Loucy (cell line): ENCODE measurements around the gene C15orf39.

Experiments
- H2AFZ ChIP-seq: fragments of 200-600 bp; sonication (generic); 2 replicates; pipeline ENCODE4 v1.6.0; 2016; ENCODE audit warnings: antibody characterized with exemption, mild to moderate bottlenecking, low read length, moderate library complexity
- H3F3A ChIP-seq: fragments of 200-600 bp; 2 replicates; pipeline ENCODE4 v1.6.0; 2016; ENCODE audit warnings: antibody characterized with exemption, low read depth, mild to moderate bottlenecking
- H3K27me3 ChIP-seq: fragments of 200-600 bp; sonication (generic); 2 replicates; pipeline ENCODE4 v1.6.1; 2014; ENCODE audit warnings: low read length, mild to moderate bottlenecking; ENCODE audit not compliant: insufficient read depth, poor library complexity, severe bottlenecking
- H3K36me3 ChIP-seq: fragments of 200-600 bp; sonication (generic); 2 replicates; pipeline ENCODE4 v1.6.1; 2016; ENCODE audit warnings: low read length; ENCODE audit not compliant: insufficient read depth
- H3K4me1 ChIP-seq: fragments of 200-600 bp; sonication (generic); 2 replicates; pipeline ENCODE4 v1.5.1; 2014; ENCODE audit warnings: low read length, mild to moderate bottlenecking; ENCODE audit not compliant: insufficient read depth, poor library complexity, severe bottlenecking
- H3K4me2 ChIP-seq: fragments of 200-600 bp; sonication (generic); 2 replicates; pipeline ENCODE4 v1.6.0; 2014; ENCODE audit warnings: antibody characterized with exemption, low read length, low read depth, mild to moderate bottlenecking; ENCODE audit not compliant: poor library complexity, severe bottlenecking
- H3K4me3 ChIP-seq: fragments of 200-600 bp; sonication (generic); 2 replicates; pipeline ENCODE4 v1.5.1; 2014; ENCODE audit warnings: low read length, mild to moderate bottlenecking, mixed read lengths; ENCODE audit not compliant: poor library complexity, severe bottlenecking
- H3K79me2 ChIP-seq: fragments of 200-600 bp; sonication (generic); 2 replicates; pipeline ENCODE4 v1.6.1; 2014; ENCODE audit warnings: low read length; ENCODE audit not compliant: insufficient read depth
- H3K9ac ChIP-seq: fragments of 200-600 bp; sonication (generic); 2 replicates; pipeline ENCODE4 v1.6.0; 2014; ENCODE audit warnings: mild to moderate bottlenecking, low read depth, low read length, moderate library complexity; ENCODE audit not compliant: poor library complexity, severe bottlenecking
- H3K9me2 ChIP-seq: fragments of 200-600 bp; sonication (generic); replicated peaks from 2 replicates; pipeline ENCODE4 v1.6.1; 2016; ENCODE audit warnings: low read depth, low read length, mixed read lengths
- H3K9me3 ChIP-seq: fragments of 200-600 bp; sonication (generic); 2 replicates; pipeline ENCODE4 v1.6.1; 2014; ENCODE audit warnings: mild to moderate bottlenecking, antibody characterized with exemption, low read length, low read depth; ENCODE audit not compliant: insufficient read depth
- H4K20me1 ChIP-seq: fragments of 200-600 bp; sonication (generic); 2 replicates; pipeline ENCODE4 v1.6.0; 2014; ENCODE audit warnings: antibody characterized with exemption, low read length, mild to moderate bottlenecking; ENCODE audit not compliant: insufficient read depth, poor library complexity, severe bottlenecking
- CTCF ChIP-seq: fragments of 200-600 bp; sonication (generic); conservative IDR thresholded peaks from 2 replicates; pipeline ENCODE4 v1.5.1; 2014; ENCODE audit warnings: mild to moderate bottlenecking, antibody characterized with exemption, low read length
- EZH2phosphoT487 ChIP-seq: fragments of 200-600 bp; IDR thresholded peaks from 2 replicates; pipeline ENCODE4 v1.6.1; 2018; ENCODE audit warnings: antibody characterized with exemption, mild to moderate bottlenecking, moderate library complexity, borderline replicate concordance

C15orf39 gene

GRCh38 chr15:75191235-75191634 lies 10.4 kb upstream of the C15orf39 start:
- no peak overlapping the region for H3K4me2 ChIP-seq

GRCh38 chr15:75192307-75192706 lies 9.4 kb upstream of the C15orf39 start:
- H4K20me1 ChIP-seq = no peaks in the 10 kb centered on the region
- H3K4me1 ChIP-seq = peaks cover 29% of the 10 kb centered on the region
- no peaks in the 10 kb centered on the region for H3F3A ChIP-seq
- no peak overlapping the region for H3K4me2 ChIP-seq
- 0 out of 2 replicates have a peak, but pooled peaks cover 2% of the 10 kb centered on the region for H3K9me3 ChIP-seq
- no peak for TF ChIP-seq EZH2phosphoT487
- TF ChIP-seq CTCF = no peak
- no peaks in the 10 kb centered on the region for H3K36me3 ChIP-seq
- no peak overlapping the region for H2AFZ ChIP-seq
- no peak overlapping the region for H3K9ac ChIP-seq
- H3K79me2 ChIP-seq = no peaks in the 10 kb centered on the region
- H3K27me3 ChIP-seq = no peaks in the 10 kb centered on the region
- H3K4me3 ChIP-seq = no peak overlapping the region
- H3K9me2 ChIP-seq = no peaks in the 10 kb centered on the region

More at GRCh38 chr15:75191235-75191634, 10.4 kb upstream of the C15orf39 start:
- Histone ChIP-seq H3K9me3 (0 out of 2 replicates have a peak, but pooled peaks cover 2% of the 10 kb centered on the region), H3K27me3 (no peaks in the 10 kb centered on the region), H3K9me2 (no peaks in the 10 kb centered on the region), H3K4me1 (peaks cover 28% of the 10 kb centered on the region), H3K36me3 (no peaks in the 10 kb centered on the region), H3K9ac (no peak overlapping the region), H3K79me2 (no peaks in the 10 kb centered on the region), H4K20me1 (no peaks in the 10 kb centered on the region), H3K4me3 (no peak overlapping the region), H2AFZ (no peak overlapping the region), H3F3A (no peaks in the 10 kb centered on the region)
- no peak for TF ChIP-seq CTCF
- no peak for TF ChIP-seq EZH2phosphoT487

DNA sequence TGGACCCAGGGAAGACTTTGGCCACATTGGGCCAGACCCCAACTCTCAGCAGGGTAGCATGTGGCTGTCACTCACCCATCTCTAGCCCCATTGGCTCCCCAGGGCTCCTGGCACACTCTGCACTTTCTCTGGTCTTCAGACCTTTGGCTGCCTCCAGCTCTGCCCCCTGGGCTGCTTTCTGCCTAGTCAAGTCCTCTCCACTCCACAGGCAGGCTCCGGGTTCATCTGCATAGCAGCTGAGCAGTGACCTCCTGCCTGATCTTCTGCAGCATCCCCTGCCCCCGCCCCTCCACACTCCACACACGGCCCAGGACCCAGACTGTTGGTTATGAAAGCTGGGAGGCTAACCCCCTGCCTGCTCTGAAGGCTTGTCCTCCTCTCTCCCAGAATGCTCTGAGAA lies 8.4 kb upstream of the C15orf39 start:
- Histone ChIP-seq H3K79me2 (no peaks in the 10 kb centered on the region), H2AFZ (no peak overlapping the region), H3K27me3 (no peaks in the 10 kb centered on the region), H3K9me2 (no peaks in the 10 kb centered on the region), H3K36me3 (no peaks in the 10 kb centered on the region), H3F3A (no peaks in the 10 kb centered on the region), H3K9me3 (0 out of 2 replicates have a peak, but pooled peaks cover 2% of the 10 kb centered on the region), H3K4me1 (peaks cover 36% of the 10 kb centered on the region), H3K9ac (no peak overlapping the region), H3K4me2 (no peak overlapping the region), H3K4me3 (no peak overlapping the region), H4K20me1 (no peaks in the 10 kb centered on the region)
- TF ChIP-seq EZH2phosphoT487 (no peak), CTCF (no peak)
